ENCODE results near the gene ZNF615.
"Not testable (repeated sequence)": the region's sequence is repeated elsewhere in the genome, so short reads cannot be mapped to it uniquely, and the experiment has no call there.

ZNF615 gene

GRCh38 chr19:51975787-51976186, 32.2 kb downstream of the ZNF615 start:
- H2BK120ac ChIP-seq (ENCODE audit: low read depth, low read length); H2BK12ac ChIP-seq (ENCODE audit: low read length); H3K4me3 ChIP-seq (ENCODE audit: low read length in 2 of 2); H3K4ac ChIP-seq (ENCODE audit: low read length); H3K23ac ChIP-seq (ENCODE audit: low read depth, low read length, poor library complexity); H3K18ac ChIP-seq (ENCODE audit: low read length); H4K8ac ChIP-seq (ENCODE audit: low read depth, low read length); H3K14ac ChIP-seq (ENCODE audit: low read length); H4K91ac ChIP-seq (ENCODE audit: low read depth, low read length, poor library complexity); H3K9ac ChIP-seq (ENCODE audit: low read depth, low read length, poor library complexity); H3K79me1 ChIP-seq (ENCODE audit: low read depth, low read length); H2BK5ac ChIP-seq (ENCODE audit: low read length); H2AFZ ChIP-seq (ENCODE audit: low read length); DNase-seq (ENCODE audit: low spot score); H3K4me1 ChIP-seq (ENCODE audit: control insufficient read depth in 2 of 2, insufficient read depth in 1 of 2, low read depth in 1 of 2, low read length in 2 of 2); H3K27me3 ChIP-seq (ENCODE audit: control insufficient read depth in 3 of 3, insufficient read depth in 3 of 3, low read depth in 1 of 3, low read length in 3 of 3); H2BK15ac ChIP-seq (ENCODE audit: low read length); H3K4me2 ChIP-seq (ENCODE audit: insufficient read depth, low read length, poor library complexity, severe bottlenecking); H2AK5ac ChIP-seq (ENCODE audit: low read depth, low read length); H3K27ac ChIP-seq (replicated peaks; ENCODE audit: low read length): not testable (repeated sequence)
- Histone ChIP-seq H3K36me3 (replicated peaks in 1 of 2; ENCODE audit: control insufficient read depth in 2 of 2, insufficient read depth in 2 of 2, low read length in 2 of 2) (peaks cover 8 to 41% of the 10 kb centered on the region in 2 donors), H3K9me3 (replicated peaks in 1 of 2; ENCODE audit: control insufficient read depth in 2 of 2, insufficient read depth in 1 of 2, low read depth in 1 of 2, low read length in 2 of 2) (peaks cover 25 to 78% of the 10 kb centered on the region in 2 donors)
- no CpG with 5 or more reads among the region's 17 CpGs for WGBS, 2 donors (ENCODE audit: extremely low coverage in 2 of 2, insufficient read length in 2 of 2, insufficient replicate concordance in 1 of 2)

- no peak overlapping the region for H2BK12ac ChIP-seq (ENCODE audit: low read length)
- H4K8ac ChIP-seq (ENCODE audit: low read depth, low read length), result no peak overlapping the region
- no peak overlapping the region for H3K14ac ChIP-seq (ENCODE audit: low read length)
- no peak overlapping the region for H3K4me3 ChIP-seq (ENCODE audit: low read length in 2 of 2)
- no peak overlapping the region for H3K9ac ChIP-seq (ENCODE audit: low read depth, low read length, poor library complexity)
- no peak overlapping the region for H3K18ac ChIP-seq (ENCODE audit: low read length)
- H3K4me1 ChIP-seq (ENCODE audit: control insufficient read depth in 2 of 2, insufficient read depth in 1 of 2, low read depth in 1 of 2, low read length in 2 of 2), result no peaks in the 10 kb centered on the region
- no peaks in the 10 kb centered on the region for H3K27me3 ChIP-seq (ENCODE audit: control insufficient read depth in 3 of 3, insufficient read depth in 3 of 3, low read depth in 1 of 3, low read length in 3 of 3)
- no peak overlapping the region for H3K23ac ChIP-seq (ENCODE audit: low read depth, low read length, poor library complexity)
- H2AK5ac ChIP-seq (ENCODE audit: low read depth, low read length), result no peak overlapping the region
- no peaks in the 10 kb centered on the region for H3K79me1 ChIP-seq (ENCODE audit: low read depth, low read length)
- H2BK120ac ChIP-seq (ENCODE audit: low read depth, low read length), result no peak overlapping the region
- H2BK5ac ChIP-seq (ENCODE audit: low read length), result no peak overlapping the region
- H4K91ac ChIP-seq (ENCODE audit: low read depth, low read length, poor library complexity), result no peak overlapping the region
- no peak for DNase-seq (ENCODE audit: low spot score)
- no CpG with 5 or more reads among the region's 4 CpGs for WGBS, 2 donors (ENCODE audit: extremely low coverage in 2 of 2, insufficient read length in 2 of 2, insufficient replicate concordance in 1 of 2)
- no peak overlapping the region for H3K4me2 ChIP-seq (ENCODE audit: insufficient read depth, low read length, poor library complexity, severe bottlenecking)
- no peak overlapping the region for H2BK15ac ChIP-seq (ENCODE audit: low read length)
- H3K27ac ChIP-seq (replicated peaks; ENCODE audit: low read length), result no peak overlapping the region
- H2AFZ ChIP-seq (ENCODE audit: low read length), result no peak overlapping the region
- peaks cover 34 to 84% of the 10 kb centered on the region in 2 donors for H3K9me3 ChIP-seq (replicated peaks in 1 of 2; ENCODE audit: control insufficient read depth in 2 of 2, insufficient read depth in 1 of 2, low read depth in 1 of 2, low read length in 2 of 2)
- no peak overlapping the region for H3K4ac ChIP-seq (ENCODE audit: low read length)
- peaks cover 17 to 70% of the 10 kb centered on the region in 2 donors for H3K36me3 ChIP-seq (replicated peaks in 1 of 2; ENCODE audit: control insufficient read depth in 2 of 2, insufficient read depth in 2 of 2, low read length in 2 of 2)
Measured at GRCh38 chr19:51971624-51972023, 36.4 kb downstream of the ZNF615 start.

GRCh38 chr19:51970718-51971117, 37.3 kb downstream of the ZNF615 start:
- Histone ChIP-seq H4K8ac (ENCODE audit: low read depth, low read length) (no peak overlapping the region), H3K4me2 (ENCODE audit: insufficient read depth, low read length, poor library complexity, severe bottlenecking) (no peak overlapping the region), H3K4me3 (ENCODE audit: low read length in 2 of 2) (no peak overlapping the region), H2AFZ (ENCODE audit: low read length) (no peak overlapping the region), H4K91ac (ENCODE audit: low read depth, low read length, poor library complexity) (no peak overlapping the region), H3K79me1 (ENCODE audit: low read depth, low read length) (no peaks in the 10 kb centered on the region), H3K4ac (ENCODE audit: low read length) (no peak overlapping the region), H2BK5ac (ENCODE audit: low read length) (no peak overlapping the region), H2AK5ac (ENCODE audit: low read depth, low read length) (no peak overlapping the region), H3K9me3 (replicated peaks in 1 of 2; ENCODE audit: control insufficient read depth in 2 of 2, insufficient read depth in 1 of 2, low read depth in 1 of 2, low read length in 2 of 2) (peaks cover 33 to 91% of the 10 kb centered on the region in 2 donors), H3K14ac (ENCODE audit: low read length) (no peak overlapping the region), H3K36me3 (replicated peaks in 1 of 2; ENCODE audit: control insufficient read depth in 2 of 2, insufficient read depth in 2 of 2, low read length in 2 of 2) (peaks cover 18 to 79% of the 10 kb centered on the region in 2 donors), H3K9ac (ENCODE audit: low read depth, low read length, poor library complexity) (no peak overlapping the region), H3K4me1 (ENCODE audit: control insufficient read depth in 2 of 2, insufficient read depth in 1 of 2, low read depth in 1 of 2, low read length in 2 of 2) (no peaks in the 10 kb centered on the region), H2BK15ac (ENCODE audit: low read length) (no peak overlapping the region), H3K27me3 (ENCODE audit: control insufficient read depth in 3 of 3, insufficient read depth in 3 of 3, low read depth in 1 of 3, low read length in 3 of 3) (no peaks in the 10 kb centered on the region), H3K23ac (ENCODE audit: low read depth, low read length, poor library complexity) (no peak overlapping the region), H2BK12ac (ENCODE audit: low read length) (no peak overlapping the region), H3K27ac (replicated peaks; ENCODE audit: low read length) (no peak overlapping the region), H2BK120ac (ENCODE audit: low read depth, low read length) (no peak overlapping the region), H3K18ac (ENCODE audit: low read length) (no peak overlapping the region)
- whole genome bisulfite sequencing, 2 donors (ENCODE audit: extremely low coverage in 2 of 2, insufficient read length in 2 of 2, insufficient replicate concordance in 1 of 2), result no CpG with 5 or more reads among the region's 1 CpG
- DNase-seq (ENCODE audit: low spot score), result no peak

GRCh38 chr19:51965583-51965982, 42.4 kb downstream of the ZNF615 start:
- H2BK15ac ChIP-seq (ENCODE audit: low read length), result no peak overlapping the region
- H3K27ac ChIP-seq (replicated peaks; ENCODE audit: low read length), result no peak overlapping the region
- H3K79me1 ChIP-seq (ENCODE audit: low read depth, low read length), result no peaks in the 10 kb centered on the region
- no peak overlapping the region for H3K4ac ChIP-seq (ENCODE audit: low read length)
- H3K18ac ChIP-seq (ENCODE audit: low read length), result no peak overlapping the region
- H4K91ac ChIP-seq (ENCODE audit: low read depth, low read length, poor library complexity), result no peak overlapping the region
- H3K14ac ChIP-seq (ENCODE audit: low read length), result no peak overlapping the region
- H3K4me3 ChIP-seq (ENCODE audit: low read length in 2 of 2), result no peak overlapping the region
- H3K4me2 ChIP-seq (ENCODE audit: insufficient read depth, low read length, poor library complexity, severe bottlenecking), result no peak overlapping the region
- H2BK5ac ChIP-seq (ENCODE audit: low read length), result no peak overlapping the region
- H3K9ac ChIP-seq (ENCODE audit: low read depth, low read length, poor library complexity), result no peak overlapping the region
- no peak overlapping the region for H2BK120ac ChIP-seq (ENCODE audit: low read depth, low read length)
- no peak overlapping the region for H2BK12ac ChIP-seq (ENCODE audit: low read length)
- WGBS, 2 donors (ENCODE audit: extremely low coverage in 2 of 2, insufficient read length in 2 of 2, insufficient replicate concordance in 1 of 2), result no CpG with 5 or more reads among the region's 5 CpGs
- H2AK5ac ChIP-seq (ENCODE audit: low read depth, low read length), result no peak overlapping the region
- no peak overlapping the region for H3K23ac ChIP-seq (ENCODE audit: low read depth, low read length, poor library complexity)
- H2AFZ ChIP-seq (ENCODE audit: low read length), result no peak overlapping the region
- peaks cover 20 to 72% of the 10 kb centered on the region in 2 donors for H3K36me3 ChIP-seq (replicated peaks in 1 of 2; ENCODE audit: control insufficient read depth in 2 of 2, insufficient read depth in 2 of 2, low read length in 2 of 2)
- no peaks in the 10 kb centered on the region for H3K27me3 ChIP-seq (ENCODE audit: control insufficient read depth in 3 of 3, insufficient read depth in 3 of 3, low read depth in 1 of 3, low read length in 3 of 3)
- H3K4me1 ChIP-seq (ENCODE audit: control insufficient read depth in 2 of 2, insufficient read depth in 1 of 2, low read depth in 1 of 2, low read length in 2 of 2), result no peaks in the 10 kb centered on the region
- no peak for DNase-seq (ENCODE audit: low spot score)
- H3K9me3 ChIP-seq (replicated peaks in 1 of 2; ENCODE audit: control insufficient read depth in 2 of 2, insufficient read depth in 1 of 2, low read depth in 1 of 2, low read length in 2 of 2), result peaks cover 21 to 64% of the 10 kb centered on the region in 2 donors
- H4K8ac ChIP-seq (ENCODE audit: low read depth, low read length), result no peak overlapping the region
